SK-N-MC (cell line): Measurements from ENCODE around the gene GPATCH4.

Source experiments
- EZH2 ChIP-seq: fragments of 200-600 bp; sonication (generic); IDR thresholded peaks from one replicate; pipeline ENCODE4 v1.6.1; 2017; ENCODE audit warnings: antibody characterized with exemption
- POLR2AphosphoS5 ChIP-seq: IDR thresholded peaks from 2 replicates; pipeline ENCODE4 v1.6.1; 2012; ENCODE audit warnings: mild to moderate bottlenecking, low read depth, low read length, borderline replicate concordance

- TF ChIP-seq EZH2 (no peak), POLR2AphosphoS5 (no peak)
Measured at GRCh38 chr1:156608981-156609380, 7.7 kb upstream of the GPATCH4 start.
